ENCODE results near the gene CHRNB2.

GRCh38 chr1:154626456-154627256 lies 59.1 kb downstream of the CHRNB2 start:
- TF ChIP-seq POLR2A (IDR thresholded peaks at IDR 0.05), result no peak
- TF ChIP-seq CTCF (IDR thresholded peaks at IDR 0.05), result no peak
- TF ChIP-seq POLR2AphosphoS5 (IDR thresholded peaks at IDR 0.05), result no peak
- TF ChIP-seq EP300 (IDR thresholded peaks at IDR 0.05), result no peak

All from stomach (tissue), 4 donors.